WERI-Rb-1 (cell line): ENCODE data around the gene VPS51.
A peak's percentile ranks its signal among the peaks of the same experiment; 100 is the strongest.

ENCODE experiments used
- DNase-seq: peaks from one replicate; pipeline ENCODE4 v3.0.0-alpha.2; 2020
- H3K27ac ChIP-seq: fragments of 250-450 bp; sonication (Bioruptor Pico); 2 replicates; pipeline ENCODE4 v1.5.1; 2020; ENCODE audit warnings: mild to moderate bottlenecking, moderate library complexity
- H3K27me3 ChIP-seq: fragments of 250-450 bp; sonication (Bioruptor Pico); 2 replicates; pipeline ENCODE4 v1.5.1; 2021; ENCODE audit warnings: mild to moderate bottlenecking, low read depth, moderate library complexity; ENCODE audit not compliant: insufficient read depth, severe bottlenecking
- H3K36me3 ChIP-seq: fragments of 250-450 bp; sonication (Bioruptor Pico); 2 replicates; pipeline ENCODE4 v1.5.1; 2020; ENCODE audit warnings: mild to moderate bottlenecking, moderate library complexity
- H3K4me3 ChIP-seq: 2 replicates; pipeline ENCODE4 v1.5.1; 2011; ENCODE audit warnings: low read depth, mild to moderate bottlenecking, control low read depth, low read length
- H3K9me3 ChIP-seq: fragments of 250-450 bp; sonication (Bioruptor Pico); 2 replicates; pipeline ENCODE4 v1.5.1; 2021; ENCODE audit warnings: mild to moderate bottlenecking, moderate library complexity; ENCODE audit not compliant: severe bottlenecking
- TF ChIP-seq, protein P1 (sequence below): IDR thresholded peaks from 2 replicates; pipeline ENCODE4 v1.5.1; 2011; ENCODE audit warnings: low read depth, mild to moderate bottlenecking, control low read depth, inconsistent platforms, low read length

The VPS51 gene

DNA sequence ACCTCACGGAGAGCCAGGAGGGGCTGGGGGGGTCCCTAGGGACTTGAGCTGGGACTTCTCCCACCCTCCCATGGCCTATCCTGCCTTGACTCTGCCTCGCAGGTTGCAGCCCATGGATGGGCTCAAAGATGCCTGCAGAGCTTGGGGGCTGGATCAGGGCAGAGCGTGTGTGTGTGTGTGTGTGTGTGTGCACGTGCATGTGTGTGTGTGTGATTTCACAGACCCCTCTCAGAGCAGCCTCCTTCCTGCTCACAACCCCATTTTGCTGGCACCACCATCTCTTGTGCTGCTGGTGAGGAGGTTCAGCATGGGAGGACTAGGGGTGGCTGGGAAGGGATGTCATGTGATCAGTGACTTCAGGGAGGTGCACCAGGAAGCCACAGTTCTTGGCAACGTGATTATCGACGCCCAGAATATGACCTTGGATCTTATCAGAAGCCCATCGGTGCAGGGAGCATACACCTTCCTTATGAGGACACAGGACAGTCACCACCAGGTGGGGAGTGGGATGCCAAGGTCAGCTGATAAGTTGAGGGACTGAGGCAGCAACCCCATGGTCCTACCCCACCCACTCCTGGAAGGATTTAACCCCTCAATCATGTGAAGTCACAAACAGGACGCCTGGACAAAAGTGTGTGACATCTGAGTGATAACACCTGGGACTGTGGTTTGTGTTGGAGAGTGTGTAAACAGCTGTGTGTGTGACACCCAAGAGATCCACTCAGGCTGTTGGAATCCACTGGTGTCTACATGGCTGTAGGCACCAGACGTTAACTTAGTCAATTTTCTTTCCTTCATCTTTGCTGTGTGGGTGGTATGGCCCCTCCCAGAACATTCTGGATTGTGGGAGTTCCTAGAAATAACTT, 35.8 kb upstream of the VPS51 start:
- no peaks in the 10 kb centered on the region for H3K36me3 ChIP-seq
- H3K27me3 ChIP-seq, result no peaks in the 10 kb centered on the region
- H3K27ac ChIP-seq, result no peak overlapping the region
- no peak for DNase-seq
- H3K4me3 ChIP-seq, result no peak overlapping the region
- TF ChIP-seq, protein P1, sequence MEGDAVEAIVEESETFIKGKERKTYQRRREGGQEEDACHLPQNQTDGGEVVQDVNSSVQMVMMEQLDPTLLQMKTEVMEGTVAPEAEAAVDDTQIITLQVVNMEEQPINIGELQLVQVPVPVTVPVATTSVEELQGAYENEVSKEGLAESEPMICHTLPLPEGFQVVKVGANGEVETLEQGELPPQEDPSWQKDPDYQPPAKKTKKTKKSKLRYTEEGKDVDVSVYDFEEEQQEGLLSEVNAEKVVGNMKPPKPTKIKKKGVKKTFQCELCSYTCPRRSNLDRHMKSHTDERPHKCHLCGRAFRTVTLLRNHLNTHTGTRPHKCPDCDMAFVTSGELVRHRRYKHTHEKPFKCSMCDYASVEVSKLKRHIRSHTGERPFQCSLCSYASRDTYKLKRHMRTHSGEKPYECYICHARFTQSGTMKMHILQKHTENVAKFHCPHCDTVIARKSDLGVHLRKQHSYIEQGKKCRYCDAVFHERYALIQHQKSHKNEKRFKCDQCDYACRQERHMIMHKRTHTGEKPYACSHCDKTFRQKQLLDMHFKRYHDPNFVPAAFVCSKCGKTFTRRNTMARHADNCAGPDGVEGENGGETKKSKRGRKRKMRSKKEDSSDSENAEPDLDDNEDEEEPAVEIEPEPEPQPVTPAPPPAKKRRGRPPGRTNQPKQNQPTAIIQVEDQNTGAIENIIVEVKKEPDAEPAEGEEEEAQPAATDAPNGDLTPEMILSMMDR, result no peak
- H3K9me3 ChIP-seq, result no peaks in the 10 kb centered on the region

- Histone ChIP-seq H3K36me3 (no peaks in the 10 kb centered on the region), H3K27me3 (no peaks in the 10 kb centered on the region), H3K27ac (no peak overlapping the region), H3K9me3 (no peaks in the 10 kb centered on the region), H3K4me3 (no peak overlapping the region)
- no peak for DNase-seq
- TF ChIP-seq, protein P1, result 0 out of 2 replicates have a peak, but pooled peaks have one; percentile 24
Measured at GRCh38 chr11:65060913-65061408, 35.1 kb upstream of the VPS51 start.

DNA sequence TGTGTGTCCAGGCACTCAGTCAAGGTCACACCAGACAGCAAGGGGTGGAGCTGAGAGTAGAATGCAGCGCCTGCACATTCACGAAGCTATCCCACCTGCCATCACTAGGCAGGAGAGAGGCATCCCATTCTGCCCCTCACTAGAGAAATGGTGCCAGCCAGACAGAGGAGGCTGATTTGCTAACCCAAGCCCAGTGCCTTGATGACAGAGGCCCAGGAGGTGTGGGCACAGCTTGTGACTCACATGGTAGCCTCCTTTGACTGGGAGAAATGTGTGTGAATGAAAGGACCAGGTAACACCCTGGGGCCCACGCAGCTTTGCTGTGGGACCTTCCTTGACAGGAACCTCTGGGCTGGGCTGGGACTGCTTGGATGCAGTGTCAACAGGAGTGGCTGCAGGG, 32.5 kb upstream of the VPS51 start:
- Histone ChIP-seq H3K9me3 (no peaks in the 10 kb centered on the region), H3K4me3 (no peak overlapping the region), H3K27ac (no peak overlapping the region), H3K36me3 (no peaks in the 10 kb centered on the region), H3K27me3 (no peaks in the 10 kb centered on the region)
- no peak for DNase-seq
- TF ChIP-seq, protein P1, result no peak

GRCh38 chr11:65064847-65065240, 31.2 kb upstream of the VPS51 start:
- H3K27ac ChIP-seq, result peak overlapping the region; percentile 76
- no peaks in the 10 kb centered on the region for H3K36me3 ChIP-seq
- no peak overlapping the region for H3K4me3 ChIP-seq
- TF ChIP-seq, protein P1, result no peak
- H3K27me3 ChIP-seq, result no peaks in the 10 kb centered on the region
- DNase-seq, result peak; percentile 53
- no peaks in the 10 kb centered on the region for H3K9me3 ChIP-seq

DNA sequence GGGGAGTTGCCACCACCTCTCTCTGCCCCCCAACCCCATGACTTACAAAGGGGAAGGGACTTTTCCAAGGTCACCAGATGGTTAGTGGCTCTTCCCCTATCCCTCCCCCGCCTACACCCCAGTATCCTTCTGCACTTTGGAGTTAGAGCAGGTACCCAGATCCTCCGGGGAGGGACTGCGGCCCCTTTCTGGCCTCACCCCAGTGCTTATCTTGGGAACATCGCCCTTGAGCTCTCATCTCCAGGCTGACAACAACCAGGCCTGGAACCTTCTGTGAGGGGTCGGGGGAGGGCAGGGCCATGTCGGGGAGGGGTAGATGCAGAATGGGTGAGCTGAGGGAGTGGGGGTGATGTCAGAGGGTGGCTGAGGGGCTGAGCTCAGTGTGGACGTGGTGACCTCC, 30.2 kb upstream of the VPS51 start:
- Histone ChIP-seq H3K27ac (peak overlapping the region; percentile 76), H3K9me3 (no peaks in the 10 kb centered on the region), H3K27me3 (no peaks in the 10 kb centered on the region), H3K4me3 (no peak overlapping the region), H3K36me3 (no peaks in the 10 kb centered on the region)
- TF ChIP-seq, protein P1, result no peak
- no peak for DNase-seq

GRCh38 chr11:65066315-65066714, 29.7 kb upstream of the VPS51 start:
- Histone ChIP-seq H3K4me3 (no peak overlapping the region), H3K36me3 (no peaks in the 10 kb centered on the region), H3K27me3 (no peaks in the 10 kb centered on the region), H3K27ac (peak overlapping the region; percentile 76), H3K9me3 (no peaks in the 10 kb centered on the region)
- TF ChIP-seq, protein P1, result no peak
- DNase-seq, result no peak
